K562 (cell line): ENCODE results near the gene RAVER2. TPM values are rescaled to one million over a fixed set of nuclear protein-coding genes. Genes with fewer than 3 reads are reported as not detected.

Experiments
- ATAC-seq: fragments of 200-7000 bp; cut with Tn5 transposase; 3 replicates; pipeline ENCODE4 v1.9.1; 2020; ENCODE audit warnings: moderate library complexity
- BruUV-seq: library from RNA; stranded (reverse); fragments of 400-500 nt; replicated peaks from 2 replicates; lab custom pipeline; 2021; lab: Mats Ljungman, UMichigan
- CTCF ChIA-PET: fragments of 300-600 bp; formaldehyde crosslinking; extraction: SDS; loops from one replicate; lab custom pipeline; 2021; ENCODE audit warnings: low intra/inter-chr PET ratio; lab: Yijun Ruan, JAX
- POLR2A ChIA-PET: fragments of 300-600, 350-650 bp; sonication (Branson Sonifier 250); formaldehyde crosslinking; extraction: SDS; loops from one replicate; lab custom pipeline; 2021; ENCODE audit warnings: antibody characterized with exemption, inconsistent platforms; lab: Yijun Ruan, JAX
- DNase-seq, 4 experiments: peaks; one replicate each; pipeline versions ENCODE4 v3.0.0 to v3.0.0-alpha.2; 2011 to 2018; ENCODE audit warnings: low spot score in 3 of 4, mixed read lengths in 3 of 4; ENCODE audit errors: extremely low read depth in 1 of 4
- FAIRE-seq: peaks from 2 replicates; lab custom pipeline; 2011; peaks lifted over from hg19 to GRCh38; lab: Jason Lieb, UNC
- H2AFZ ChIP-seq: 2 replicates; pipeline ENCODE4 v1.6.0; 2011; ENCODE audit warnings: low read depth, low read length, control low read depth, inconsistent platforms
- H3K27ac ChIP-seq: fragments of 200-600 bp; 3 replicates; pipeline ENCODE4 v1.8.0; 2011; ENCODE audit warnings: low read depth, mild to moderate bottlenecking, control low read depth, inconsistent platforms, low read length, moderate library complexity, mixed read lengths; ENCODE audit errors: extremely low read depth
- H3K27me3 ChIP-seq, 2 experiments: fragments of 300-600 bp in 1 of 2; 2 replicates in 1 of 2; 3 replicates in 1 of 2; pipeline versions ENCODE4 v1.6.0 to v1.8.0; 2011; ENCODE audit warnings: inconsistent platforms in 2 of 2, low read length in 2 of 2, mild to moderate bottlenecking in 1 of 2, mixed read lengths in 1 of 2, moderate library complexity in 1 of 2; ENCODE audit not compliant: control insufficient read depth in 2 of 2, insufficient read depth in 2 of 2
- H3K36me3 ChIP-seq: fragments of 300-600 bp; 3 replicates; pipeline ENCODE4 v1.8.0; 2011; ENCODE audit warnings: mild to moderate bottlenecking, low read length, inconsistent platforms; ENCODE audit not compliant: control insufficient read depth, insufficient read depth
- H3K4me1 ChIP-seq, 2 experiments: fragments of 200-600 bp in 1 of 2; replicated peaks in 1 of 2; 2 replicates in 1 of 2; 3 replicates in 1 of 2; pipeline versions ENCODE4 v1.5.1 to v1.8.0; 2011; ENCODE audit warnings: inconsistent platforms in 2 of 2, low read length in 2 of 2, mild to moderate bottlenecking in 1 of 2, mixed read lengths in 1 of 2, moderate library complexity in 1 of 2; ENCODE audit not compliant: control insufficient read depth in 2 of 2, insufficient read depth in 2 of 2
- H3K4me2 ChIP-seq: 2 replicates; pipeline ENCODE4 v1.6.1; 2011; ENCODE audit warnings: low read length, control low read depth, inconsistent platforms, mixed read lengths; ENCODE audit not compliant: insufficient read depth
- H3K4me3 ChIP-seq: fragments of 200-600 bp; sonication (generic), shearing (Covaris generic); 2 replicates; pipeline ENCODE4 v1.5.1; 2016; ENCODE audit warnings: control low read depth, inconsistent platforms
- H3K79me2 ChIP-seq: fragments of 200-600 bp; 3 replicates; pipeline ENCODE4 v1.8.0; 2011; ENCODE audit warnings: low read length, inconsistent platforms; ENCODE audit not compliant: control insufficient read depth, insufficient read depth
- H3K9ac ChIP-seq, 2 experiments: 2 replicates each; pipeline versions ENCODE4 v1.6.0 to v1.6.1; 2011; ENCODE audit warnings: low read depth in 2 of 2, low read length in 2 of 2, control low read depth in 1 of 2, inconsistent platforms in 1 of 2, mild to moderate bottlenecking in 1 of 2, mixed read lengths in 1 of 2; ENCODE audit not compliant: insufficient read depth in 1 of 2
- H3K9me1 ChIP-seq: one replicate; pipeline ENCODE4 v1.6.0; 2011; ENCODE audit warnings: inconsistent platforms, mild to moderate bottlenecking, low read length, moderate library complexity; ENCODE audit not compliant: control insufficient read depth, insufficient read depth
- H3K9me3 ChIP-seq: replicated peaks from 2 replicates; pipeline ENCODE4 v1.5.1; 2011; ENCODE audit warnings: low read depth, low read length, inconsistent platforms; ENCODE audit not compliant: control insufficient read depth, insufficient read depth
- H4K20me1 ChIP-seq: replicated peaks from 2 replicates; pipeline ENCODE4 v1.6.1; 2011; ENCODE audit warnings: low read length, inconsistent platforms, mixed read lengths; ENCODE audit not compliant: control insufficient read depth, insufficient read depth
- ADNP ChIP-seq: fragments of 200-800 bp; sonication (Bioruptor generic); IDR thresholded peaks from 2 replicates; pipeline ENCODE4 v1.6.1; 2016; ENCODE audit warnings: missing genetic modification characterization, missing compliant biosample characterization
- BMI1 ChIP-seq: fragments of 150-350 bp; IDR thresholded peaks from 2 replicates; pipeline ENCODE4 v1.6.1; 2014; ENCODE audit warnings: low read length
- E2F8 ChIP-seq: fragments of 450-650 bp; IDR thresholded peaks from 2 replicates; pipeline ENCODE4 v1.7.1; 2018; ENCODE audit warnings: mild to moderate bottlenecking, low read depth; ENCODE audit not compliant: partially characterized antibody
- ELF2 ChIP-seq: fragments of 250-450 bp; sonication (Bioruptor Pico); IDR thresholded peaks from 2 replicates; pipeline ENCODE4 v1.5.0; 2021; ENCODE audit warnings: mild to moderate bottlenecking
- GTF2B ChIP-seq: IDR thresholded peaks from 2 replicates; pipeline ENCODE4 v1.6.1; 2011; ENCODE audit not compliant: insufficient read length; ENCODE audit errors: extremely low read depth
- KHSRP ChIP-seq: fragments of 450-650 bp; IDR thresholded peaks from 2 replicates; pipeline ENCODE4 v1.6.1; 2017
- NCOR1 ChIP-seq: fragments of 450-650 bp; IDR thresholded peaks from 2 replicates; pipeline ENCODE4 v1.6.1; 2016; ENCODE audit warnings: mild to moderate bottlenecking, moderate library complexity
- NFIC ChIP-seq: fragments of 450-650 bp; IDR thresholded peaks from 2 replicates; pipeline ENCODE4 v1.6.1; 2017; ENCODE audit warnings: mild to moderate bottlenecking, inconsistent platforms
- RB1 ChIP-seq: fragments of 450-650 bp; IDR thresholded peaks from 2 replicates; pipeline ENCODE4 v1.6.1; 2017; ENCODE audit warnings: low read depth, mild to moderate bottlenecking
- STAG1 ChIP-seq: sonication (generic); formaldehyde crosslinking; IDR thresholded peaks from 2 replicates; pipeline ENCODE4 v1.5.0; 2020; ENCODE audit warnings: missing genetic modification reagents, borderline replicate concordance
- ZFX ChIP-seq: sonication (generic); formaldehyde crosslinking; IDR thresholded peaks from 2 replicates; pipeline ENCODE4 v1.8.0; 2022; ENCODE audit warnings: mild to moderate bottlenecking, missing genetic modification reagents, moderate library complexity
- ZHX1 ChIP-seq: fragments of 150-350 bp; conservative IDR thresholded peaks from 2 replicates; pipeline ENCODE4 v1.6.1; 2014; ENCODE audit warnings: low read length
- ZNF395 ChIP-seq: fragments of 200-800 bp; sonication (Bioruptor generic); IDR thresholded peaks from 2 replicates; pipeline ENCODE4 v1.6.1; 2017; ENCODE audit warnings: missing genetic modification characterization, missing compliant biosample characterization
- WGBS: fragments of 100-300 bp; shearing (Covaris generic); methylation state at CpG from one replicate; pipeline ENCODE4 v1.1.6; 2016; ENCODE audit warnings: low coverage, mixed read lengths; ENCODE audit not compliant: insufficient coverage; ENCODE audit errors: missing lambda C conversion rate; 5-methylcytosine and 5-hydroxymethylcytosine counted together
- in situ Hi-C: fragments of 300-500 bp; cut with MboI; formaldehyde crosslinking; loops from 4 replicates; pipeline ENCODE4 v1.15.0; 2018; ENCODE audit warnings: inconsistent platforms, mixed read lengths
- intact Hi-C: fragments of 100-400 bp; cut with micrococcal nuclease; formaldehyde crosslinking; loops from 2 replicates; pipeline ENCODE4 v1.14.2; 2022
- polyA plus RNA-seq, 8 experiments: library from polyadenylated mRNA; depleted of rRNA in 4 of 8; stranded (reverse) in 5 of 8; unstranded in 3 of 8; fragments of >200 nt; fragmentation: Nextera tagmentation in 2 of 8; fragmentation: Illumina TruSeq in 1 of 8; extraction: Ambion mirVana in 2 of 8; extraction: Trizol in 1 of 8; gene quantifications; 2 replicates each; pipeline versions ENCODE4 v1.2.1 to v1.2.3, GENCODE V29; 2011 to 2014; ENCODE audit warnings: inconsistent platforms in 1 of 8, missing spikeins in 1 of 8
- total RNA-seq, 7 experiments: library from RNA; depleted of rRNA in 6 of 7; stranded (reverse); fragments of >200 nt in 6 of 7; fragmentation: Illumina TruSeq in 2 of 7; extraction: Trizol in 2 of 7; gene quantifications; 2 replicates each; pipeline versions ENCODE4 v1.2.1 to v1.2.3, GENCODE V29; 2011 to 2021; ENCODE audit warnings: low replicate concordance in 1 of 7

Gene RAVER2
- total and polyA plus RNA-seq, 9 of the 15 experiments (the other 6 are each of a cell fraction or from before 2014, with no cell fraction given), result 1.8 to 6.1 (median 4.4) TPM

GRCh38 chr1:64839732-64840405 is 95.0 kb downstream of the RAVER2 start:
- Histone ChIP-seq H3K27ac (no peak overlapping the region), H3K9me1 (no peaks in the 10 kb centered on the region), H3K9ac (no peak overlapping the region), H3K79me2 (no peaks in the 10 kb centered on the region), H3K36me3 (peaks cover 72% of the 10 kb centered on the region; the same call in 2 of the 3 replicates), H3K4me1 (no peaks in the 10 kb centered on the region), H3K9me3 (no peaks in the 10 kb centered on the region), H3K27me3 (no peaks in the 10 kb centered on the region), H3K4me3 (no peak overlapping the region), H4K20me1 (no peaks in the 10 kb centered on the region), H3K4me2 (no peak overlapping the region), H2AFZ (no peak overlapping the region)
- POLR2A ChIA-PET, result interaction anchor here (1.7 kb wide), 1 partner anchor 82 kb away, joined by 4 read pairs; no protein-coding TSS in a partner anchor
- WGBS, result 93% methylated on average over 15 of the region's 15 CpGs
- no peak for ATAC-seq
- intact Hi-C loops (loop anchor here (5.0 kb wide), 1 partner anchor 182 kb away; no protein-coding TSS in a partner anchor), in situ Hi-C loops (no loop called here)
- BruUV-seq, result no TSS peak
- no peak for FAIRE-seq
- CTCF ChIA-PET, result no interaction called here
- no peak for DNase-seq
- TF ChIP-seq E2F8, result no peak
- TF ChIP-seq NFIC, result no peak
- TF ChIP-seq GTF2B, result no peak
- no peak for TF ChIP-seq ADNP (tag)
- no peak for TF ChIP-seq KHSRP
- no peak for TF ChIP-seq ZFX (CRISPR knock-in tag)
- no peak for TF ChIP-seq RB1
- no peak for TF ChIP-seq BMI1
- TF ChIP-seq ELF2 (CRISPR knock-in tag), result no peak
- no peak for TF ChIP-seq ZHX1
- TF ChIP-seq ZNF395, result no peak
- TF ChIP-seq NCOR1, result no peak
- no peak for TF ChIP-seq STAG1 (CRISPR knock-in tag)
